ENCODE results near the gene TRAM2.

GRCh38 chr6:52505726-52506409, 71.0 kb downstream of the TRAM2 start:
- TF ChIP-seq CTCF (IDR thresholded peaks at IDR 0.05) (no peak), EP300 (IDR thresholded peaks at IDR 0.05) (no peak), POLR2A (IDR thresholded peaks at IDR 0.05) (no peak), POLR2AphosphoS5 (IDR thresholded peaks at IDR 0.05) (no peak)

Data from suprapubic skin (tissue), 4 donors.